OCI-LY3 (cell line): Measurements from ENCODE around the gene BRAT1.

Experiments used
- H2AFZ ChIP-seq: fragments of 200-600, 300-600 bp; shearing (Covaris generic); 2 replicates; pipeline ENCODE4 v1.6.0; 2014; ENCODE audit warnings: antibody characterized with exemption, low read depth, low read length
- H3K27ac ChIP-seq: fragments of 200-600, 300-600 bp; sonication (generic); 2 replicates; pipeline ENCODE4 v1.5.1; 2014; ENCODE audit warnings: mild to moderate bottlenecking, low read length, moderate library complexity, mixed read lengths
- H3K27me3 ChIP-seq: fragments of 200-600, 300-600 bp; sonication (generic); 2 replicates; pipeline ENCODE4 v1.6.1; 2014; ENCODE audit warnings: low read depth, low read length, mixed read lengths
- H3K36me3 ChIP-seq: fragments of 200-600, 300-600 bp; sonication (generic); replicated peaks from 2 replicates; pipeline ENCODE3; 2014; ENCODE audit warnings: low read depth, low read length, mixed read lengths
- H3K4me1 ChIP-seq: fragments of 300-600, 200-600 bp; sonication (generic); 2 replicates; pipeline ENCODE4 v1.6.1; 2014; ENCODE audit warnings: low read length, mixed read lengths
- H3K4me2 ChIP-seq: fragments of 200-600, 300-600 bp; sonication (generic); 2 replicates; pipeline ENCODE4 v1.6.1; 2014; ENCODE audit warnings: low read length, mixed read lengths
- H3K4me3 ChIP-seq: fragments of 300-600, 200-600 bp; sonication (generic); 2 replicates; pipeline ENCODE4 v1.5.1; 2014; ENCODE audit warnings: antibody characterized with exemption, mild to moderate bottlenecking, low read length, moderate library complexity
- H3K79me2 ChIP-seq: fragments of 300-600, 200-600 bp; shearing (Covaris generic); 2 replicates; pipeline ENCODE4 v1.6.1; 2014; ENCODE audit warnings: mild to moderate bottlenecking, low read length, mixed read lengths
- H3K9ac ChIP-seq: fragments of 300-600, 200-600 bp; shearing (Covaris generic); 2 replicates; pipeline ENCODE4 v1.6.0; 2014; ENCODE audit warnings: mild to moderate bottlenecking, low read length, moderate library complexity
- H3K9me3 ChIP-seq: fragments of 200-600, 300-600 bp; shearing (Covaris generic); 2 replicates; pipeline ENCODE4 v1.6.1; 2014; ENCODE audit warnings: low read length, mixed read lengths; ENCODE audit not compliant: insufficient read depth
- H4K20me1 ChIP-seq: fragments of 200-600, 300-600 bp; sonication (generic); 2 replicates; pipeline ENCODE4 v1.6.1; 2016; ENCODE audit warnings: low read length, mixed read lengths; ENCODE audit not compliant: insufficient read depth
- CTCF ChIP-seq: fragments of 200-600, 300-600 bp; sonication (generic); IDR thresholded peaks from 2 replicates; pipeline ENCODE4 v1.5.1; 2014; ENCODE audit warnings: antibody characterized with exemption, low read length, low read depth
- EZH2phosphoT487 ChIP-seq: fragments of 200-600 bp; shearing (Covaris generic); IDR thresholded peaks from 2 replicates; pipeline ENCODE4 v1.6.1; 2018; ENCODE audit warnings: antibody characterized with exemption, mixed run types, low read depth

BRAT1 gene

GRCh38 chr7:2529161-2530070 is 25.9 kb downstream of the BRAT1 start:
- Histone ChIP-seq H3K4me2 (peak overlapping the region; percentile 83), H2AFZ (no peak overlapping the region), H3K9me3 (no peaks in the 10 kb centered on the region), H4K20me1 (peaks cover 33% of the 10 kb centered on the region), H3K79me2 (peaks cover 10% of the 10 kb centered on the region), H3K27me3 (no peaks in the 10 kb centered on the region), H3K27ac (peak overlapping the region; percentile 99), H3K36me3 (peaks cover 22% of the 10 kb centered on the region), H3K9ac (peak overlapping the region; percentile 76), H3K4me1 (peaks cover 66% of the 10 kb centered on the region), H3K4me3 (peak overlapping the region; percentile 61)
- TF ChIP-seq CTCF (no peak), EZH2phosphoT487 (no peak)

GRCh38 chr7:2528481-2529095 is 26.7 kb downstream of the BRAT1 start:
- Histone ChIP-seq H3K79me2 (peaks cover 18% of the 10 kb centered on the region), H3K9ac (peak overlapping the region; percentile 55), H3K4me1 (peaks cover 75% of the 10 kb centered on the region), H4K20me1 (peaks cover 41% of the 10 kb centered on the region), H3K36me3 (peaks cover 25% of the 10 kb centered on the region), H3K4me2 (peak overlapping the region; percentile 83), H3K27me3 (no peaks in the 10 kb centered on the region), H3K27ac (peak overlapping the region; percentile 99), H3K9me3 (no peaks in the 10 kb centered on the region), H3K4me3 (peak overlapping the region; percentile 56), H2AFZ (no peak overlapping the region)
- TF ChIP-seq CTCF, result no peak
- TF ChIP-seq EZH2phosphoT487, result no peak

GRCh38 chr7:2527505-2528467 is 27.5 kb downstream of the BRAT1 start:
- Histone ChIP-seq H3K79me2 (peaks cover 26% of the 10 kb centered on the region), H3K27me3 (no peaks in the 10 kb centered on the region), H3K9ac (peak overlapping the region; percentile 55; the same call in 1 of the 2 replicates), H3K36me3 (peaks cover 28% of the 10 kb centered on the region), H2AFZ (no peak overlapping the region), H3K4me3 (peak overlapping the region; percentile 56), H3K27ac (peak overlapping the region; percentile 99), H3K9me3 (no peaks in the 10 kb centered on the region), H3K4me1 (peaks cover 83% of the 10 kb centered on the region), H3K4me2 (peak overlapping the region; percentile 83), H4K20me1 (peaks cover 49% of the 10 kb centered on the region)
- TF ChIP-seq CTCF (no peak), EZH2phosphoT487 (no peak)
